DND-41 (cell line): ENCODE results near the gene LGR4.

Experiments used
- CTCF ChIP-seq: IDR thresholded peaks from 2 replicates; pipeline ENCODE4 v1.5.1; 2012; ENCODE audit warnings: borderline replicate concordance, low read length, moderate library complexity, mild to moderate bottlenecking; ENCODE audit not compliant: poor library complexity, severe bottlenecking; ENCODE audit errors: extremely low read depth
- EZH2 ChIP-seq: IDR thresholded peaks from 3 replicates; pipeline ENCODE4 v1.6.1; 2012; ENCODE audit warnings: borderline replicate concordance, low read depth, mild to moderate bottlenecking, moderate library complexity, low read length, inconsistent platforms; ENCODE audit not compliant: severe bottlenecking

GRCh38 chr11:27475622-27476021, 3.0 kb upstream of the LGR4 start:
- no peak for TF ChIP-seq CTCF
- TF ChIP-seq EZH2, result no peak
